ENCODE measurements around the gene ASB2. TPM values are rescaled to one million over a fixed set of nuclear protein-coding genes. Genes with fewer than 3 reads are reported as not detected.

The ASB2 gene
- total RNA-seq, 2 experiments from 2014 or later, result 26.4 to 29.1 TPM

DNA sequence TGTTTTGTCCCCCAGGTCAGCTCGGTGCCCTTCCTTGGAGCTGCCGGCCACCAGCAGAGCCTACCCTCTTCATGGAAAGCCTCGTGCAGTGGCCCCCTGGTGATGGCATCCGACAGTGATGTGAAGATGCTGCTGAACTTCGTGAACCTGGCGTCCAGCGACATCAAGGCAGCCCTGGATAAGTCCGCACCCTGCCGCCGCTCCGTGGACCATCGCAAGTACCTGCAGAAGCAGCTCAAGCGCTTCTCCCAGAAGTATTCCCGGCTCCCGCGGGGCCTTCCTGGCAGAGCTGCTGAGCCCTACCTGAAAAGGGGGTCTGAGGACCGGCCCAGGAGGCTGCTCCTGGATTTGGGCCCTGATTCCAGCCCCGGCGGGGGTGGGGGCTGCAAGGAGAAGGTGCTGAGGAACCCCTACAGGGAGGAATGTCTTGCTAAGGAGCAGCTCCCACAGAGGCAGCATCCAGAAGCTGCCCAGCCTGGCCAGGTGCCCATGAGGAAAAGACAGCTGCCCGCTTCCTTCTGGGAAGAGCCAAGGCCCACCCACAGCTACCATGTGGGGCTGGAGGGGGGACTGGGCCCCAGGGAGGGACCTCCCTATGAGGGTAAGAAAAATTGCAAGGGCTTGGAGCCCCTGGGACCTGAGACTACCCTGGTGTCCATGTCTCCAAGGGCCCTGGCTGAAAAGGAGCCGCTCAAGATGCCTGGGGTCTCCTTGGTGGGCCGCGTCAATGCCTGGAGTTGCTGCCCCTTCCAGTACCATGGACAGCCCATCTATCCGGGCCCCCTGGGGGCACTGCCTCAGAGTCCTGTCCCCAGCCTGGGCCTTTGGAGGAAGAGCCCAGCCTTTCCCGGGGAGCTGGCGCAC is 48.0 kb downstream of the ASB2 start:
- no peaks in the 10 kb centered on the region for H3K4me1 Mint-ChIP-seq
- DNase-seq, result no peak
- H3K9me3 Mint-ChIP-seq, result no peaks in the 10 kb centered on the region
- H3K27me3 Mint-ChIP-seq, result no peaks in the 10 kb centered on the region
- no peak overlapping the region for H3K27ac Mint-ChIP-seq
- no peak overlapping the region for H3K4me3 Mint-ChIP-seq
- H3K36me3 Mint-ChIP-seq, result no peaks in the 10 kb centered on the region

DNA sequence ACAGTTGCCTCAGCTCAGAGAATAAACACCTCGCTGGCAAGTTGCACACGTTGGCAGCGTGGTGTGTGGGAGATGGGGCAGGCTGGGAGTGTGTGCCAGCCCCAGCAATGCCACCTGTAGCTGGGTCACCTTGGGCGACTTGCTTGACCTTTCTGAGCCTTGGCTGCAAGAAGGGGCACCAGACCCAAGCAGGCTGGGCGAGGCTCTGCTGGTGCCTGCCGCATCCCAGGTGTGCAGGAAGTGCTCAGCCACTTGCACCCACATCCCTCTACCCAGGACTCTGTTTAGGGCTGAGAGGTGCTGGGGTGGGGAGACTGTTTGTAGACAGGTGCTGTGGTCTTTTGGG is 48.6 kb downstream of the ASB2 start:
- Mint-ChIP-seq H3K36me3 (no peaks in the 10 kb centered on the region), H3K4me3 (no peak overlapping the region), H3K9me3 (no peaks in the 10 kb centered on the region), H3K27ac (no peak overlapping the region), H3K27me3 (no peaks in the 10 kb centered on the region), H3K4me1 (no peaks in the 10 kb centered on the region)
- DNase-seq, result no peak

DNA sequence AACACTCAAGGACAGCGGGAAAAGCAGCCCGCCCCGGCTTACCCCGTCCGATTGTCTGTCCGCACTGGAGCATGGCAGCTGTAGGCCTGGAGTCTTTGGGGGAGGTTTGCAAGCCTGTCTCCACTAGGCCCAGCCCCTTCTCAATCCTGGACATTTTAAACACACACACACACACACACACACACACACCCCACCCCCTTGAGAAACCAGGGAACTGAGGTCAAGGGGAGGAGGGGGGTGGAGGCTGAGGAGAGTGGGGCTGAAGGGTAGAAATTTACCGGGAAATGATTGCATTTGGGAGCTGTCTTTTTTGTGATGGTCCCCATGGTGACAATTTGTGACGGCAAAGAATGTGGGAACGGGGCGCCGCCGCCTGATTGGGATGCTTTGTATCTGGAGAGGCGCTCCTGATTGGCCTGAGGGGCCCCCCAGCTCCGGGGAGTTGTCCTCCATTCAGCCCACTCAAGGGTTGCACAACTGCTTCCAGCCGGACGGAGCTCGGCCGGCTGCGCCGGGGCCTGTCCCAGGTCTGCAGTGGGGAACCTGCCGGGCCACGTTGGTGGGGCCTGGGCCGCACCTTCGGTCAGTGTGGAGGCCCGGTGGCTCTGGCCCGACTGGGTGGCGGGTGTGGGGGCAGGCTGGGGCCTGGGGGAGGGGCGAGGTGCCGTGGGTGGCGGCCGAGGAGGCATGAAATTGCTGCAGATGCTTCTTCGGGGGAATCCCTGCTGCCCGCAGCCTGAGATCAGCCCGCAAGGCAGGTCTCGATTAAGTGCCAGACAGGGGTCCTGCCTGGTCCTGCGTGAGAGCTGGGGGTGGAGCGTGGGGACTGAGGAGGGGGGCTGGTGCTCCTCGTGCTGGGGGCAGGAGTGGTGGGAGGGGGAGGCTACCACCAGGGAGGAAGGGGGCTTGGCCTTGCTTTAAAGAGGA is 49.2 kb downstream of the ASB2 start, which contains the start of gene FAM181A:
Gene FAM181A, plus strand, starts transcription at position 472 of the 927 bp plus-strand sequence. CDS start 942 bp downstream, outside the sequence.
- Mint-ChIP-seq H3K27ac (no peak within 1 kb of the TSS), H3K4me1 (no peaks in the 10 kb centered on the region)

DNA sequence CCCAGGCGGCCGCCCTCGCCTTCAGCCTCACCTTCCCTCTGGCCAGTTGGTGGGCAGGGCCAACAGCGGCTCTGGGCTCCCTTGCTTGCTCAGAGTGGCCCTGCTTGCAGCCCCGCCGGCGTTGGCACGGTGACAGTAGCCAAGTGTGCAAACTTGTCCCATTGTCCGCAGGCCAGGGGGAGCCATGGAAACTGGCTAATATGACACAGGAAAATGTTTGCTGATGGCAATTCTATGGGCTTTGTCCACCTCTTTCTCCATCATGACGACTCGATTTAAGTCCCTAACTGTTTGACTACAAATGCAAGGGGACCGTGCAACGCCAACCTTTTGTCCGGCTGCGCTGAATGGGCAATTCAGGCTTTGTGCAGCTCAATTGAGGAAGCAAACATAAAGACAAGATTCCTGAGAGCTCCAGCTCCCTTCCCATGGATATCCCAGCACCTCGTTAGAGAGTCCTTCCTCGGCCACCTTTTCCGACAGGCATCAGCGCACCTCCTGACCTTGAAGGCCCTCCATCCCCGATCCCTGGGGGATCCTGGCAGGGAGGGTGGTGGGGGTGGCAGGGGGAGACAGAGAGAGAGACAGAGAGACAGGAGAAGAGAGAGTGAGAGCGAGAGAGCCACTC is 50.0 kb downstream of the ASB2 start:
- no peaks in the 10 kb centered on the region for H3K4me1 Mint-ChIP-seq
- H3K9me3 Mint-ChIP-seq, result no peaks in the 10 kb centered on the region
- no peaks in the 10 kb centered on the region for H3K36me3 Mint-ChIP-seq
- no peak overlapping the region for H3K27ac Mint-ChIP-seq
- DNase-seq, result no peak
- H3K4me3 Mint-ChIP-seq, result no peak overlapping the region
- H3K27me3 Mint-ChIP-seq, result no peaks in the 10 kb centered on the region

More for the DNA sequence above, 49.2 kb downstream of the ASB2 start, which contains the start of gene FAM181A:
- no peak for DNase-seq
- Mint-ChIP-seq H3K9me3 (no peaks in the 10 kb centered on the region), H3K36me3 (no peaks in the 10 kb centered on the region), H3K27me3 (no peaks in the 10 kb centered on the region), H3K4me3 (no peak within 1 kb of the TSS)

DNA sequence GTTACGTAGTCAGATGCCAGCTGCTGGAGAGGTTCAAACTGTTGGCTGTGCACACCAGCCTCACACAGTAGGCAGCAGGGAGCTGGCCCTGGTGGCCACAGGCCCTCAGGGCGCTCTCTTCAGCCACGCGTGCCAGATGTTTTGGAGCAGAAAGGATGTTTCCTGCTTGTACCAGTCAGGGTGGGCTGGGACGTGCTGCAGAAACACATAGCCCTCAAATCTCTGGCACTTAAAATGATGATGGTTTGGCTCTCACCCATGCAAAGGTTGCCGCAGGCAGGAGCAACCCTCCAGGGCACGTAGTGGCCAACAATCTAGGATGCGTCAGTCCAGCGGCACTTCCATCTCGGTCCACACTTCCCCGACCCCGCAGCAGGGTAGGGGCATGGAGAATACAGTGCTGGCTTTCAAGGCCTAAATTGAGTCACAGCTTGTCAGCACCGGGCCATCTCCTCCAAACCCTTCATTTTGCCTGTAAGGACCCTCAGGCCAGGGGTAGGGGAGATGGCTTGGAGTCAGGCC is 50.9 kb downstream of the ASB2 start:
- no peaks in the 10 kb centered on the region for H3K27me3 Mint-ChIP-seq
- no peaks in the 10 kb centered on the region for H3K4me1 Mint-ChIP-seq
- no peak overlapping the region for H3K4me3 Mint-ChIP-seq
- DNase-seq, result no peak
- no peak overlapping the region for H3K27ac Mint-ChIP-seq
- no peaks in the 10 kb centered on the region for H3K36me3 Mint-ChIP-seq
- no peaks in the 10 kb centered on the region for H3K9me3 Mint-ChIP-seq

DNA sequence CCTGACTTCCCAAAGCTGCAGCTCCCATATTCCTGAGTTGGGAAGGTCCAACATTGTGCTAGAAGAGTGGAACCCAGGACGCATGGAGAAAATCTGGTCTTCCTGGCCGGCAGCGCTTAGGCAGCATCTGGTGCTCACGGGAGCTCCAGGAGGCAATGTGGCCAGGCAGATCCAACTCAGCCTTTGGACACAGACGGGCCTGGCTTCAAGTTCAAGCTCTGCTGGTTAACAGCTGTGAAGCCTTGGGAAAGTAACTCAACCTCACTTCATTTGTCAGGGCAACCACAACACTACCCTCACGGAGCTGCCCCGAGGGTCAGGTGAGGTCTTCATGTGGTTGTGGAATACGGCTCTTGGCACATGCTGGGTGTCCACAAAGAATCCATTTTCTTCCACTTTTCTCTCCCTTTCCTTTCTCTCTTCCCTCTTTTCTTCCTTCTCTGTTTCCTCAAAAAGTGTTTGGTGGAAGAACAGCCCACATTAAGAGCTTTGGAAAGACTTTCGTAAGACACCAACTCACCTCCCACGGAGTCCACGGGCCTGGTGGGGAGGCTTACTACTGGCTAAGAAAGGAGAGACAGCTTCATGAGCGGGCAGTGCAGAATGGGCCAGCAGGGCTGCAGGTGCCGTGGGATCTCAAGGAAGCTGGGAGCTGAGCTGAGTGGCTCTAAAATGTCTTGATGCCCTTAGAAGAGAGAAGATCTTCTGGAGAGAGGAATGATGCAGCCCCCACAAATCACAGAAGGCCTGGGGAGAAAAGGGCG is 51.6 kb downstream of the ASB2 start:
- Mint-ChIP-seq H3K9me3 (no peaks in the 10 kb centered on the region), H3K4me1 (no peaks in the 10 kb centered on the region), H3K4me3 (no peak overlapping the region), H3K36me3 (no peaks in the 10 kb centered on the region), H3K27ac (no peak overlapping the region), H3K27me3 (no peaks in the 10 kb centered on the region)
- DNase-seq, result no peak

DNA sequence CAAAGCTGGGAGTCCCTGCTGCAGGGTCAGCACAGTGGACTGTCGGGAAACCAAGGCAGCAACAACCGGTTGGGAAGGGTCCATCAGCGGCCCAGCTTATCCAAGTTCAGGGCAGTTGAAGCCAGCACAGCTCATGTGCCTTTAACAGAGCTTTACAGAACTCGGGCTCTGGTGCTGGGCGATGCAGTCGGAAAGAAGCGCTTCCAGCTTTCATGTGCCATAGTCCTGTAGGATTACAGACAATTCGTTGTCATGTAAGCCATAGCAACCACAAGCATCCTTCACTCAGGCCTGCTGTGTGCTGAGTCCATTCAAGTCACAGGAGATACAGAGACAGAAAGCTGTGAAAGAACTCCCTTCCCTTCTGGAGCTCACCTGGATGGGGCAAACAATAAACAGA is 52.7 kb downstream of the ASB2 start:
- Mint-ChIP-seq H3K27me3 (no peaks in the 10 kb centered on the region), H3K9me3 (peaks cover 3% of the 10 kb centered on the region), H3K4me3 (no peak overlapping the region), H3K27ac (no peak overlapping the region), H3K36me3 (no peaks in the 10 kb centered on the region), H3K4me1 (no peaks in the 10 kb centered on the region)
- DNase-seq, result no peak

DNA sequence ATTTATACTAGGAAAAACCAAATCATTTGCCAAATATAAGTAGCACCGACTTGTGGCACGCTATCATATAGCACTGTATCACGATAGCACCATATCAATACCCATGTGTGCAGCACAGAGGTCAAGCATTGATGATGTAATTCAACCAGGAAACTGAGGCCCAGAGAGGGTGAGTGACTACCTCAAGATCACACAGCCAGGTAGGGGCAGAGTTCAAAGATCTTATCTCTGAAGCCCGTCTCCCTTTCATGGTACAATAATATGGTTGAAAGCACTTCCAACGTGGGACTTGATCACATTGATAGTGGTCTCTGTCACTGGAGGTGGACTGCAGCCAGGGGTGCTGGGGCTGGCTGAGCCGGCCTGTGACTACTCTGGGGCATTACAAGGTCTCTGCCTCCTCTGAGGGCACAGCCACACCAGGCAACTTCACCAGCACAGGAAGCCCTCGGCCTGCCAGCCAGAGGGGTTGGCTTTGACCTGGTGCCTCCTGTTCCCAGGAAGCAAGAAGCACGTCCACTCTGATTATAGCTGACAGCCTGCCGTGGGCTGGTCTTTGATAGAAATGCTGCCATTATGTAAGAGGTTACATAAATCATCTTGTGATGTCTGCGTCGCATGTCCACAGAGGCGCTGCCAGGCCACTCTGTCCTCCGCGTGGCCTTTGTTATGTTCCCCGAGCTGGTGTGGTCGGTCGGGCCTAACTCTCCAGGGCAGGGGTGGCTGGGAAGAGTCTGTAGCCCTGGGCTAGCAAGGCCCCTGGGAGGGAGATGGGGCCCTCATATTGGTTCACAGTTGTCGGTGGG is 55.2 kb downstream of the ASB2 start:
- DNase-seq, result no peak
- no peak overlapping the region for H3K4me3 Mint-ChIP-seq
- no peaks in the 10 kb centered on the region for H3K4me1 Mint-ChIP-seq
- H3K27me3 Mint-ChIP-seq, result peaks cover 3% of the 10 kb centered on the region
- H3K9me3 Mint-ChIP-seq, result peaks cover 3% of the 10 kb centered on the region
- H3K36me3 Mint-ChIP-seq, result no peaks in the 10 kb centered on the region
- H3K27ac Mint-ChIP-seq, result no peak overlapping the region

DNA sequence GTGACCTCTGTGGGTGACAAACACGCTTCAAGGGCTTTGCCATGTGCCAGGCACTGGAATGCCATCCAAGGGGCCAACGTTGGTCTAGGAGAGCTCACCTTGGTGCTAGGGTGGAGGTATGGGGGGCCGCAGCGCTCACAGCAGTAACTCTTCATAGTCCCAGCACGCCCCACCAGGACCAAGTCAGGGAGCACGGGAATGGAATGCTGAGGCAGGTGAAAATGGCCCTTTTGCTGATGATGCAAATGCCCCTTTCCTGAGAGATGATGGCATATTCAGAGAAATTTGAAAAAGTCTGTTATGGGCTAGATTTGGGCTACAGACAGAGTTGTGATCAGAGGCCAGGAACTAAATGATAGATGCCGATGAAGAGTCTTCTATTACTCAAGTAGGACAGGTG is 59.2 kb downstream of the ASB2 start:
- DNase-seq, result no peak
- Mint-ChIP-seq H3K27ac (no peak overlapping the region), H3K27me3 (peaks cover 3% of the 10 kb centered on the region), H3K9me3 (peaks cover 8% of the 10 kb centered on the region), H3K4me3 (no peak overlapping the region), H3K4me1 (no peaks in the 10 kb centered on the region), H3K36me3 (no peaks in the 10 kb centered on the region)

DNA sequence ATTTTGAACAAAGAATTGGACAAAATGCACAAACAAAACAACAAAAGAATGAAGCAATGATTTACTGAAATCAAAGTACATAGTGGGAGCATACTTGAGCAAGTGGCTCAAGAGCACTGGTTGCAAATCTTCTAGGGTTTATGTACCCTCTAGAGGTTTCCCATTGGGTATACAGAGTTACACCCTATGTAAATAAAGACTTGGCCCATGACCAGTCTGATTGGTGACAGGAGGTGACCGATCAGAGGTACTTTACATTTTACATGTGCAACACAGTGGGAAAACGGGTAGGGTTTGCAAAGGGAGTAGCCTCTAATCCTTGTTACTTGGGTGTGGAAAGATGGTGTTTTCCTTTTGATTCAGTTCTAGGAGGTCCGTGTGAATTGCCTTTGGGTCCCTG is 59.9 kb downstream of the ASB2 start:
- Mint-ChIP-seq H3K4me3 (no peak overlapping the region), H3K4me1 (no peaks in the 10 kb centered on the region), H3K27ac (no peak overlapping the region), H3K9me3 (peaks cover 8% of the 10 kb centered on the region), H3K36me3 (no peaks in the 10 kb centered on the region), H3K27me3 (peaks cover 3% of the 10 kb centered on the region)
- DNase-seq, result no peak

DNA sequence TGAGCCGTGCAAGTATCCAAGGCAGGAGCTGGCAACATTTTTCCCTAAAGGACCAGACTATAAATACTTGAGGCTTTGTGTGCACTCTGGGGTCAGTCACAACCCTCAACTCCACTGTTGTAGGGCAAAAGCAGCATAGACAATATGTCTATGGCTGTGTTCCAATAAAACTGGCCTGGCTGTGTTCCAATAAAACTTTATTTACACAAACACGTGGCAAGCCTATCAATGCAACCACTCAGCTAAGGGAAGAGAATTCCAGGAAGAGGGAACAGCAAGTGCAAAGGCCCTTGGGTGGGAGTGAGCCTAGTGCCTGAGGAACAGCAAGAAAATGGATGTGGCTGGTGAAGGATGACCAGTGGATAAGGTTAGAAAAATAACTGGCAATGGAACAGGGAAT is 60.6 kb downstream of the ASB2 start:
- Mint-ChIP-seq H3K4me3 (no peak overlapping the region), H3K27me3 (peaks cover 3% of the 10 kb centered on the region), H3K9me3 (peaks cover 8% of the 10 kb centered on the region), H3K4me1 (no peaks in the 10 kb centered on the region), H3K27ac (no peak overlapping the region), H3K36me3 (no peaks in the 10 kb centered on the region)
- DNase-seq, result no peak

DNA sequence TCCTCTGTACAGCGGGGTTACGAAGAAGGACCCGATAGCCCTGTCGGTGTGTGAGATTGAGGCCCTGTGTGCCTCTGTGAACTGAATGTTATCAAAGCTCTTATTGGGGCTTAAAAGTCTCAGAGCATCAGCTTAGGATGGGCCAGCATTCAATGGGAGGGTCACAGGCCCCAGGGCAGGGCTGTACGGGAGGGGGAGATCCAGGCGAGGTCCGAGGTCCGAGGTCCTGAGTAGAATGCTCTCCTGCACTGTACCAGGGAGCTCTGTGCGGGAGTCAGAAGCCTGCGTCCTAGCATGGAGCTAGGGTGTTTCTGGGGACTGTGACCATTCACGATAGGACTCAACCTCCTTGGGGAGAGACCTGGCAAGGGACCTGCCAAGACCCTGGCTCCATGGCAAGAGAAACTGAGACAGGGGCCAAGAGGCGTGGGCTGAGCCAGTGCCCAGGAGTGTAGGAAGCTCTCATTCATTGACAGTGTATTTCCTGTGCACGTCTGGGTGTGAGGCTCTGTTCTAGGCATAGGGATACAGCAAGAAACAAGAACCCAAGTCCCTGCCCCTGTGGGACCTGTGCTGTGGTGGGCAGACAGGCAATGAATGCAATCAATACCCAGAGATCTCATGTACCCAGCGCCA is 61.2 kb downstream of the ASB2 start:
- Mint-ChIP-seq H3K27me3 (peaks cover 3% of the 10 kb centered on the region), H3K36me3 (no peaks in the 10 kb centered on the region), H3K4me3 (no peak overlapping the region), H3K9me3 (peaks cover 8% of the 10 kb centered on the region), H3K4me1 (no peaks in the 10 kb centered on the region), H3K27ac (no peak overlapping the region)
- DNase-seq, result no peak

DNA sequence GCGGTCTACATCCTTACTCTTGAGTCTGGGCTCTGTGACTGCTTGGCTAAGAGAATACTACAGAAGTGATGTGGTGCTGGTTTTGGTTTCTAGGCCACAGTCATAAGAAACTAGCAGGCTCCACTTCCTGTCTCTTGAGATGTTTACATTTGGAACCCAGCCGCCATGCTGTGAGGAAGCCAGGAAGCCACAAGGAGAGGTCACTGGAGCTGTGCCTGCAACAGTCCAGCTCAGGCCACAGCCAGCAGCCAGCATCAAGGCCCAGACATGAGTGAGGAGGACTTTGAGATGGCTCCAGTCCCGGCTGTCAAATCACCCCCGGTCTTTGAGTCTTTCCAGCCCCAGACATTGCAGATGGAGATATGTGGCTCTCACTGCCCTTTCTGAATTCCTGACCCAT is 62.1 kb downstream of the ASB2 start:
- Mint-ChIP-seq H3K36me3 (no peaks in the 10 kb centered on the region), H3K4me1 (no peaks in the 10 kb centered on the region), H3K27ac (no peak overlapping the region), H3K27me3 (peaks cover 3% of the 10 kb centered on the region), H3K9me3 (peaks cover 5% of the 10 kb centered on the region), H3K4me3 (no peak overlapping the region)
- no peak for DNase-seq

Measured in activated naive CD8-positive, alpha-beta T cell treated with anti-CD3 and anti-CD28 coated beads for 36 hours (primary cell).